ENCODE measurements around the gene TMC3. TPM values are rescaled to one million over a fixed set of nuclear protein-coding genes. Genes with fewer than 3 reads are reported as not detected.

TMC3 gene
- total RNA-seq, 4 donors from 2014 or later: 0.17 to 0.99 (median 0.47) TPM

DNA sequence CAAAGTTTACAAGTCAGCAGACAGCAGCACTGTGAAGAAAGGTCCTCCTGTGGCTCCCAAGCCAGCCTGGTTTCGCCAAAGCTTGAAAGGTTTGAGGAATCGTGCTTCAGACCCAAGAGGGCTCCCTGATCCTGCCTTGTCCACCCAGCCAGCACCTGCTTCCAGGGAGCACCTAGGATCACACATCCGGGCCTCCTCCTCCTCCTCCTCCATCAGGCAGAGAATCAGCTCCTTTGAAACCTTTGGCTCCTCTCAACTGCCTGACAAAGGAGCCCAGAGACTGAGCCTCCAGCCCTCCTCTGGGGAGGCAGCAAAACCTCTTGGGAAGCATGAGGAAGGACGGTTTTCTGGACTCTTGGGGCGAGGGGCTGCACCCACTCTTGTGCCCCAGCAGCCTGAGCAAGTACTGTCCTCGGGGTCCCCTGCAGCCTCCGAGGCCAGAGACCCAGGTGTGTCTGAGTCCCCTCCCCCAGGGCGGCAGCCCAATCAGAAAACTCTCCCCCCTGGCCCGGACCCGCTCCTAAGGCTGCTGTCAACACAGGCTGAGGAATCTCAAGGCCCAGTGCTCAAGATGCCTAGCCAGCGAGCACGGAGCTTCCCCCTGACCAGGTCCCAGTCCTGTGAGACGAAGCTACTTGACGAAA lies 74.3 kb downstream of the TMC3 start:
- 87% methylated on average over 9 of the region's 14 CpGs for WGBS
- intact Hi-C loops (cut with DNase I): no loop called here
- H3K9me3 ChIP-seq: no peaks in the 10 kb centered on the region
- no peak overlapping the region for H3K27ac ChIP-seq (replicated peaks in 1 of 4)
- DNase-seq (ENCODE audit: extremely low spot score): no peak
- H3K27me3 ChIP-seq: peaks cover 0 to 9% (median 0%) of the 10 kb centered on the region in 4 donors
- H3K4me3 ChIP-seq: peak overlapping the region in 1 of 4 donors; percentile 26
- peaks cover 0 to 45% (median 18%) of the 10 kb centered on the region in 4 donors for H3K36me3 ChIP-seq
- H3K4me1 ChIP-seq: peaks cover 20 to 53% (median 27%) of the 10 kb centered on the region in 4 donors
- TF ChIP-seq POLR2AphosphoS5 (IDR thresholded peaks at IDR 0.05) (no peak), EP300 (IDR thresholded peaks at IDR 0.05) (no peak), POLR2A (IDR thresholded peaks at IDR 0.05; ENCODE audit: low read depth) (no peak), CTCF (IDR thresholded peaks at IDR 0.05) (no peak)

GRCh38 chr15:81299156-81299555 lies 74.9 kb downstream of the TMC3 start:
- peak overlapping the region in 2 of 4 donors; percentile 5 to 43 for H3K4me3 ChIP-seq
- H3K4me1 ChIP-seq: peaks cover 20 to 59% (median 31%) of the 10 kb centered on the region in 4 donors
- H3K27ac ChIP-seq (replicated peaks in 1 of 4): no peak overlapping the region
- DNase-seq (ENCODE audit: extremely low spot score): no peak
- intact Hi-C loops (cut with DNase I): no loop called here
- TF ChIP-seq EP300 (IDR thresholded peaks at IDR 0.05): no peak
- no peak for TF ChIP-seq CTCF (IDR thresholded peaks at IDR 0.05)
- peaks cover 0 to 9% (median 0%) of the 10 kb centered on the region in 4 donors for H3K27me3 ChIP-seq
- peaks cover 0 to 43% (median 18%) of the 10 kb centered on the region in 4 donors for H3K36me3 ChIP-seq
- H3K9me3 ChIP-seq: no peaks in the 10 kb centered on the region
- 95% methylated on average over 3 of the region's 3 CpGs for WGBS

DNA sequence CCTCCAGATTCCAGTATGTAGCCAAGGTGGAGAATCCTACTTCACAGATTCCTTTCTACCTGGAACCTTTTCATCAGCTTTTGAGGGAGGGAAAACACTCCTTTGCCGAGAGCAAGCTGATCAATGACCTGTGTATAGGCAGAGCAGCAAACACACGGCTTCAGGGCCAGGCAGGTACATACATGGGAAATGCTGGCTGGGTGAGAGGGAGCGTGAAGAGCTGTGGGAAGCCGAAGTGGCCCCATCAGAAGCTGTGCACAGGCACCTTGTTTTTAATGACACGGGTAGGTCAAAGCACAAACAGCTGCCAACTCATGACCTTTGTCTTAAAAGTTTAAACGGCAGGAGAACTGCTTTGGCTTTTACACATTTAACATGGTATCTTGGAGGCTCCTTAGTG lies 75.4 kb downstream of the TMC3 start:
- H3K9me3 ChIP-seq: no peaks in the 10 kb centered on the region
- H3K4me1 ChIP-seq: peaks cover 16 to 60% (median 27%) of the 10 kb centered on the region in 4 donors
- peak overlapping the region in 2 of 4 donors; percentile 5 to 43 for H3K4me3 ChIP-seq
- TF ChIP-seq POLR2A (IDR thresholded peaks at IDR 0.05; ENCODE audit: low read depth): no peak
- no peak for TF ChIP-seq CTCF (IDR thresholded peaks at IDR 0.05)
- TF ChIP-seq EP300 (IDR thresholded peaks at IDR 0.05): no peak
- no peak for TF ChIP-seq POLR2AphosphoS5 (IDR thresholded peaks at IDR 0.05)
- no peak for DNase-seq (ENCODE audit: extremely low spot score)
- H3K27ac ChIP-seq (replicated peaks in 1 of 4): no peak overlapping the region
- H3K36me3 ChIP-seq: peaks cover 0 to 40% (median 17%) of the 10 kb centered on the region in 4 donors
- intact Hi-C loops (cut with DNase I): no loop called here
- 82% methylated on average over 5 of the region's 6 CpGs for WGBS
- peaks cover 0 to 9% (median 0%) of the 10 kb centered on the region in 4 donors for H3K27me3 ChIP-seq

DNA sequence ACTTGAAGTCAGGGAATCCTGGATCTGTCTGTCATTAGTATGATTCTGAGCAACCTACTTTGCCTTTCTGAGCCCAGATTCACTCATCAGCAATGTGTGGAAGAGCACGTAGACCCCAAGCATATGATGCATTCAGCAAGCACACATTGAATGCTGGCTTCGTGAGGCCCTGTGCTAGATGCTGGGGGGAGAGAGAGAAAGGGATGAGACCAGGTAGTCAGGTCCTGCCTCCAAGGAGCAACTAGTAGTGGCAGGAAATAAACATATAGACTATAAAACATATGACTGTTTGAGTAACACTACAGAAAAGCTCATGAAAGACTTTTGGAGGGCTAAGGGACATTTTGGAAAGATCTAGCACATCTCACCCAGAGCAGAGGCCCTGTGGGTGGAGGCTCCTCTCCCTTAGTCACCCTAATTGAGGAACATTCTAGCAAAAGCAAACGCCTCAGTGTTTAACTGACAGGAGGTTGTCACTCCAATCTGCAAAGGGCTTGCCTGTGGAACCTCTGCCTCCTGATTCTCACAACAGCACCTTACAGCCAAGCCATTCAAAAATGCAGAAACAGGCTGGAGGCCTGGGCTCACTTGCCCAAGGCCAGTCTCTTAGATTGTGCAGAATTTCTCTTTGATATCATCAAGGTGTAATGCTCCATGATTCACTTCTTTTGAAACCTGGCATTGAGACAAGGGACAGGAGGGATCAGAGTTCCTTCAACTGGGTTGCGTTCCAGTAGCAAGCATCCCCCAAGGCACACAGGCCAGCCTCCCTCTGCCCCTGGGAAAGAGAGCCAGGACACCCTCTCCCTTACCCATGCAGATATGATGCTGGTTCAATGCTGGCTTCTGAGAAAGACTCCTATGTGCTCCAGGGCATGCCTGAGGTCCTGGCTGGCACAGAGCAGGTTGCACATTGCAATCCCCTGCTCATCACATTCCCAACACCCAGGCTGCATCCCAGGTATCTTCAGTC lies 76.1 kb downstream of the TMC3 start:
- Histone ChIP-seq H3K36me3 (peaks cover 0 to 40% (median 13%) of the 10 kb centered on the region in 4 donors), H3K27ac (replicated peaks in 1 of 4) (peak overlapping the region in 3 of 4 donors; percentile 36 to 58 (median 57)), H3K4me3 (peak overlapping the region; percentile 23 to 43 (median 32)), H3K9me3 (no peaks in the 10 kb centered on the region), H3K27me3 (peaks cover 0 to 9% (median 0%) of the 10 kb centered on the region in 4 donors), H3K4me1 (peaks cover 14 to 56% (median 25%) of the 10 kb centered on the region in 4 donors)
- no peak for DNase-seq (ENCODE audit: extremely low spot score)
- WGBS: 77% methylated on average over 4 of the region's 4 CpGs
- TF ChIP-seq POLR2AphosphoS5 (IDR thresholded peaks at IDR 0.05) (no peak), CTCF (IDR thresholded peaks at IDR 0.05) (no peak), POLR2A (IDR thresholded peaks at IDR 0.05; ENCODE audit: low read depth) (no peak), EP300 (IDR thresholded peaks at IDR 0.05) (no peak)
- intact Hi-C loops (cut with DNase I): no loop called here

All from esophagus muscularis mucosa (tissue), 4 donors.